Naive thymus-derived CD4-positive, alpha-beta T cell (primary cell): ENCODE measurements around the gene AHNAK. TPM values are rescaled to one million over a fixed set of nuclear protein-coding genes. Genes with fewer than 3 reads are reported as not detected.
"Not testable (repeated sequence)": the region's sequence is repeated elsewhere in the genome, so short reads cannot be mapped to it uniquely, and the experiment has no call there.

Experiments
- ATAC-seq: fragments of 150-1000 bp; cut with Tn5 transposase; 2 replicates; pipeline ENCODE4 v1.10.0; 2021; ENCODE audit warnings: mild to moderate bottlenecking, moderate library complexity
- CTCF ChIA-PET: fragments of 350-600 bp; sonication (Branson Sonifier 250); formaldehyde crosslinking; loops from one replicate; lab custom pipeline; 2021; ENCODE audit warnings: antibody characterized with exemption; lab: Charles Lee
- POLR2A ChIA-PET: fragments of 350-600 bp; sonication (Branson Sonifier 250); formaldehyde crosslinking; loops from one replicate; lab custom pipeline; 2021; ENCODE audit warnings: antibody characterized with exemption, inconsistent platforms; lab: Charles Lee
- DNase-seq, 9 donors: peaks; one replicate each; pipeline versions ENCODE4 v3.0.0 to v3.0.0-alpha.2; 2020 to 2022; ENCODE audit warnings: mixed read lengths in 1 of 9
- H3K27ac ChIP-seq: one replicate; pipeline ENCODE4 v1.7.0; 2013; ENCODE audit warnings: mild to moderate bottlenecking, low read depth, low read length, moderate library complexity
- H3K27me3 ChIP-seq, 2 donors: one replicate each; pipeline ENCODE4 v1.7.0; 2013; ENCODE audit warnings: low read length in 2 of 2, mild to moderate bottlenecking in 2 of 2, moderate library complexity in 2 of 2; ENCODE audit not compliant: control insufficient read depth in 2 of 2, insufficient read depth in 2 of 2
- H3K36me3 ChIP-seq, 3 experiments: 1 replicate in 2 of 3; 2 replicates in 1 of 3; pipeline ENCODE4 v1.7.0; 2013; ENCODE audit warnings: low read length in 3 of 3, mild to moderate bottlenecking in 3 of 3, moderate library complexity in 1 of 3; ENCODE audit not compliant: insufficient read depth in 3 of 3, control insufficient read depth in 2 of 3
- H3K4me1 ChIP-seq, 2 donors: one replicate each; pipeline ENCODE4 v1.7.0; 2013; ENCODE audit warnings: low read length in 2 of 2, mild to moderate bottlenecking in 2 of 2, moderate library complexity in 1 of 2; ENCODE audit not compliant: control insufficient read depth in 2 of 2, insufficient read depth in 2 of 2
- H3K4me3 ChIP-seq: 2 replicates; pipeline ENCODE4 v1.7.0; 2013; ENCODE audit warnings: mild to moderate bottlenecking, low read length
- H3K9me3 ChIP-seq, 3 experiments: 1 replicate in 2 of 3; 2 replicates in 1 of 3; pipeline ENCODE4 v1.7.0; 2013; ENCODE audit warnings: low read length in 3 of 3; ENCODE audit not compliant: control insufficient read depth in 2 of 3
- H3K27ac Mint-ChIP-seq, 9 donors: one replicate each; pipeline ENCODE4 v1.8.0; 2020 to 2022; ENCODE audit warnings: mixed read lengths in 9 of 9, mild to moderate bottlenecking in 8 of 9, moderate library complexity in 5 of 9, inconsistent platforms in 2 of 9
- H3K27me3 Mint-ChIP-seq, 5 donors: one replicate each; pipeline ENCODE4 v1.8.0; 2021 to 2022; ENCODE audit warnings: mixed read lengths in 5 of 5, mild to moderate bottlenecking in 1 of 5
- H3K36me3 Mint-ChIP-seq, 5 donors: one replicate each; pipeline ENCODE4 v1.8.0; 2020 to 2022; ENCODE audit warnings: mixed read lengths in 5 of 5, mild to moderate bottlenecking in 3 of 5, inconsistent platforms in 1 of 5
- H3K4me1 Mint-ChIP-seq, 7 donors: one replicate each; pipeline ENCODE4 v1.8.0; 2020 to 2022; ENCODE audit warnings: mixed read lengths in 7 of 7, mild to moderate bottlenecking in 3 of 7, inconsistent platforms in 1 of 7
- H3K4me3 Mint-ChIP-seq, 10 donors: one replicate each; pipeline ENCODE4 v1.8.0; 2020 to 2022; ENCODE audit warnings: mild to moderate bottlenecking in 10 of 10, mixed read lengths in 10 of 10, moderate library complexity in 6 of 10, inconsistent platforms in 2 of 10
- H3K9me3 Mint-ChIP-seq, 11 donors: one replicate each; pipeline ENCODE4 v1.8.0; 2020 to 2022; ENCODE audit warnings: mixed read lengths in 11 of 11, mild to moderate bottlenecking in 4 of 11, inconsistent platforms in 1 of 11, moderate library complexity in 1 of 11
- intact Hi-C, 2 donors: fragments of 100-400 bp; cut with micrococcal nuclease; formaldehyde crosslinking; loops; one replicate each; pipeline ENCODE4 v1.15.1; 2023
- polyA plus RNA-seq, 2 donors: library from polyadenylated mRNA; unstranded; fragments of 300-500 nt; fragmentation: Illumina TruSeq; gene quantifications; one replicate each; pipeline ENCODE4 v1.2.3, GENCODE V29; 2021
- total RNA-seq, 6 experiments: library from RNA in 5 of 6; stranded (reverse) in 5 of 6; gene quantifications; 1 replicate in 5 of 6; 2 replicates in 1 of 6; pipeline ENCODE4 v1.2.3 and lab custom pipeline; 2021 to 2026

Gene AHNAK
- total and polyA plus RNA-seq, 7 experiments from 2014 or later = 6.7 to 622 (median 233) TPM

DNA sequence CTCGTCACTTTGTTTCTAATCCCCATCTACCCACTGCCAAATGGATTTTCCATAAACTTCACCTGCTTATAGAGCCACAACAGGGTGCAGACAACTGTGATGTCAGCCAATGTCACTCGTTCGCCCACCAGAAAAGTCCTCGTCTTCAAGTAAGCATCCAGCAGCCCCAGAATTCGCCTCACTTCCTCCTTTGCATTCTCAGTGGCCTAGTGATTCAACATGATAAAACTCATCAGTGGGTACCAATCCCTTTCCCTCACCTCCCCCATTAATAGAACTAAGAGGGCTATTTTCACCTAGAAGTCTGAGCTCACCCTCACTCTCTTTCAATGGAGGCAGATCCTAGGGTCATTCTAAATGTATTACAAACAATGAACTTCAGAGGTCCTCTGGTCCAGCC lies 24.3 kb upstream of the AHNAK start:
- ChIA-PET POLR2A (interaction anchor here (0.6 to 8.1 kb wide), 6 partner anchors 15 to 271 kb away, joined by 3 to 92 read pairs (median 4); partner anchors contain the start of genes HNRNPUL2, MTA2 and TUT1), CTCF (interaction anchor here (1.9 kb wide), 1 partner anchor 10 kb away, joined by 9 read pairs; no protein-coding TSS in a partner anchor)
- H3K4me3 ChIP-seq, H3K27me3 Mint-ChIP-seq, H3K9me3 ChIP-seq, H3K9me3 Mint-ChIP-seq, H3K27me3 ChIP-seq, DNase-seq, ATAC-seq: not testable (repeated sequence)
- peak overlapping the region in 9 of 10 donors; percentile 0 to 100 (median 39) for H3K4me3 Mint-ChIP-seq
- Histone ChIP-seq H3K4me1 (peaks cover 8 to 11% of the 10 kb centered on the region in 2 donors), H3K36me3 (peaks cover 9 to 71% (median 13%) of the 10 kb centered on the region in 3 experiments), H3K27ac (peak overlapping the region; percentile 88)
- H3K4me1 Mint-ChIP-seq = peaks cover 41 to 76% (median 62%) of the 10 kb centered on the region in 7 donors
- peak overlapping the region; percentile 38 to 98 (median 81) for H3K27ac Mint-ChIP-seq
- H3K36me3 Mint-ChIP-seq = peaks cover 16 to 39% (median 37%) of the 10 kb centered on the region in 5 donors
- intact Hi-C loops = loop anchor here in 1 of 2 donors (5.0 kb wide), 1 partner anchor 286 kb away; no protein-coding TSS in a partner anchor

DNA sequence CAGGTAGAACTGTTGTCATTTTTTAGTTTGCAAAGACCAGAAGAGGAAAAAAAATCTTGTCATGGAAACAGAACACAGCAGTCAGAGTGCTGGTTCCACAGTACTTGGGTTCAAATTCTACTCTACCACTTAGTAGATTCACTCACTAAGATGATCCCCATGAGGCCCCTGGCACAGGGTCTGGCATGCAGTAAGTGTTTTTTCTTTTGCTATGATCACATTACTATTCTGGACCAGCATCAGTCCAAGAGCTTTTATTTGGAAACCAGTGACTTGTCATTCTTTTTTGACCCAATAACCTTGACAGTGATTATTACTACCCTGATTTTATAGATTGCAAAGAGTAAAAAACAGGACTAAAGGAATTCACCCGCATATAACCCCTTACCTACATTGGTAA lies 23.0 kb upstream of the AHNAK start:
- Mint-ChIP-seq H3K36me3 (peaks cover 16 to 46% (median 40%) of the 10 kb centered on the region in 5 donors), H3K9me3 (no peaks in the 10 kb centered on the region), H3K4me3 (no peak overlapping the region)

DNA sequence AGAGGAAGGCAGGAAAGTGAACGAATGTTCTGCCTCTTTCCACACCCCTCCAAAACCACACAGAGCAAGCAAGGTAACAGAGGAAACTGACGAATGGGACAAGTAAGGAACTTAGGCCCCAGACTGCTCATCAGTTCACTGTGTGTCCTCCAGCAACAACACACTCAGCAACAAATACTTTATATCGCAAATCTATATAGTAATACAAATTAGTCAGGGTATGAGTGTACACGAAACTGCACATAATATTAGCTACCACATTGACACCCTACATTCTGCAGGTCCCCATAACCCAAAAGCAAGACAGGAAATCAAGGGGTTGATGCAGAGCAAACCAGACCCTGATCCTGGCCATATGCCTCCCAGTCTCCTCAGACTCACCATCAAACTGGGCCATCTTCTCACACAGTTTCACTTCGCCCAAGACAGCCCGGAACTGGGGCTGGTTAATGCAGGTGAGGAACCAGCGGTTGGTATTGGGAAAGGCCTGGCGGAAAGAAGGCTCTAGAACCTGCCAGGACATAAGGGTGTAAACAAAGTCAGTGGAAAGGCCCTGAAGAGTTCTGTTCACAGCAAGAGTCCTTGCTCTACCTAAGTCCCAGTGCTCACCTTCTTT lies 20.5 kb upstream of the AHNAK start:
- H3K4me1 Mint-ChIP-seq = peaks cover 20 to 51% (median 45%) of the 10 kb centered on the region in 7 donors
- no peaks in the 10 kb centered on the region for H3K9me3 Mint-ChIP-seq
- no peak overlapping the region for H3K4me3 Mint-ChIP-seq
- no peak overlapping the region for H3K27ac ChIP-seq
- no peaks in the 10 kb centered on the region for H3K27me3 Mint-ChIP-seq
- peaks cover 11 to 89% (median 18%) of the 10 kb centered on the region in 3 experiments for H3K36me3 ChIP-seq
- intact Hi-C loops = no loop called here
- ChIA-PET CTCF (interaction anchor here (0.5 to 2.0 kb wide), 4 partner anchors 8 to 174 kb away, joined by 3 to 14 read pairs (median 4); no protein-coding TSS in a partner anchor), POLR2A (interaction anchor here (0.9 to 1.0 kb wide), 2 partner anchors 16 to 24 kb away, joined by 3 to 5 read pairs; partner anchors contain the start of gene TUT1)
- H3K4me1 ChIP-seq = peaks cover under 1 to 4% of the 10 kb centered on the region in 2 donors
- no peaks in the 10 kb centered on the region for H3K27me3 ChIP-seq
- peak overlapping the region in 7 of 9 donors; percentile 28 to 81 (median 56) for H3K27ac Mint-ChIP-seq
- H3K9me3 ChIP-seq = no peaks in the 10 kb centered on the region
- DNase-seq (no peak), ATAC-seq (peak; percentile 41)
- H3K36me3 Mint-ChIP-seq = peaks cover 15 to 49% (median 33%) of the 10 kb centered on the region in 5 donors
- H3K4me3 ChIP-seq = no peak overlapping the region

More for the DNA sequence above, 23.0 kb upstream of the AHNAK start:
- Histone ChIP-seq H3K27me3 (no peaks in the 10 kb centered on the region), H3K27ac (no peak overlapping the region), H3K36me3 (peaks cover 11 to 77% (median 18%) of the 10 kb centered on the region in 3 experiments), H3K4me3 (no peak overlapping the region), H3K4me1 (peaks cover 8 to 11% of the 10 kb centered on the region in 2 donors), H3K9me3 (no peaks in the 10 kb centered on the region)
- Mint-ChIP-seq H3K27me3 (no peaks in the 10 kb centered on the region), H3K4me1 (peaks cover 31 to 68% (median 59%) of the 10 kb centered on the region in 7 donors), H3K27ac (peak overlapping the region in 3 of 9 donors; percentile 1 to 14 (median 12))
- CTCF ChIA-PET = interaction anchor here (0.7 to 1.9 kb wide), 3 partner anchors 9 to 174 kb away, joined by 4 to 9 read pairs (median 4); no protein-coding TSS in a partner anchor
- no peak for DNase-seq
- ATAC-seq = no peak
- intact Hi-C loops = loop anchor here in 1 of 2 donors (5.0 kb wide), 1 partner anchor 288 kb away; no protein-coding TSS in a partner anchor
- POLR2A ChIA-PET = interaction anchor here (0.6 to 8.1 kb wide), 5 partner anchors 13 to 193 kb away, joined by 3 to 92 read pairs (median 5); partner anchors contain the start of genes C11orf98, CSKMT and TUT1

DNA sequence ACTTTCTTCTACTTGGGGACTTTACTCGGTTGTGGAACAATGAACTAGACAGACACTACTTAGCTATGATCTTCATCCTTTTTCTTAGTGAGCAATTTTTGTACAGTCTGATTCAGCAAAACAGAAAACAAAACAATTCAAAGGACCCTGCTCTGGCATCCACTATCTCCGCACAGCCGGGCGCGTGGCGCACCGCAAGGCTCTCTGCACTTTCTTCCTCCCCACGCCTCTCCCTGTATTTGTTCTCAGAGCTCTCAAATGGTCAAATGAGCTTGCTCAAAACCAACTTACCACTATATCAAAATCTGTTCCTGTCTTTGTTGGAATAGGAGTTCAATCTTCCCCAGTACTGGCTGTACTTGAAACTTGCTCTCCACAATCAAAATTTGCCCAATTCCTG lies 19.6 kb upstream of the AHNAK start:
- H3K27me3 ChIP-seq = no peaks in the 10 kb centered on the region
- DNase-seq (no peak), ATAC-seq (no peak)
- Mint-ChIP-seq H3K36me3 (peaks cover 8 to 48% (median 31%) of the 10 kb centered on the region in 5 donors), H3K27me3 (no peaks in the 10 kb centered on the region), H3K27ac (peak overlapping the region in 4 of 9 donors; percentile 1 to 67 (median 30)), H3K4me3 (no peak overlapping the region), H3K9me3 (no peaks in the 10 kb centered on the region), H3K4me1 (peaks cover 15 to 48% (median 43%) of the 10 kb centered on the region in 7 donors)
- intact Hi-C loops = no loop called here
- H3K27ac ChIP-seq = no peak overlapping the region
- peaks cover 0 to 3% of the 10 kb centered on the region in 2 donors for H3K4me1 ChIP-seq
- H3K4me3 ChIP-seq = no peak overlapping the region
- peaks cover 11 to 84% (median 18%) of the 10 kb centered on the region in 3 experiments for H3K36me3 ChIP-seq
- H3K9me3 ChIP-seq = no peaks in the 10 kb centered on the region
- CTCF ChIA-PET = interaction anchor here (0.7 kb wide), 2 partner anchors 14 to 142 kb away, joined by 3 to 4 read pairs; no protein-coding TSS in a partner anchor
- POLR2A ChIA-PET = interaction anchor here (0.9 to 1.5 kb wide), 3 partner anchors 8 to 275 kb away, joined by 3 to 5 read pairs (median 3); partner anchors contain the start of gene EEF1G

DNA sequence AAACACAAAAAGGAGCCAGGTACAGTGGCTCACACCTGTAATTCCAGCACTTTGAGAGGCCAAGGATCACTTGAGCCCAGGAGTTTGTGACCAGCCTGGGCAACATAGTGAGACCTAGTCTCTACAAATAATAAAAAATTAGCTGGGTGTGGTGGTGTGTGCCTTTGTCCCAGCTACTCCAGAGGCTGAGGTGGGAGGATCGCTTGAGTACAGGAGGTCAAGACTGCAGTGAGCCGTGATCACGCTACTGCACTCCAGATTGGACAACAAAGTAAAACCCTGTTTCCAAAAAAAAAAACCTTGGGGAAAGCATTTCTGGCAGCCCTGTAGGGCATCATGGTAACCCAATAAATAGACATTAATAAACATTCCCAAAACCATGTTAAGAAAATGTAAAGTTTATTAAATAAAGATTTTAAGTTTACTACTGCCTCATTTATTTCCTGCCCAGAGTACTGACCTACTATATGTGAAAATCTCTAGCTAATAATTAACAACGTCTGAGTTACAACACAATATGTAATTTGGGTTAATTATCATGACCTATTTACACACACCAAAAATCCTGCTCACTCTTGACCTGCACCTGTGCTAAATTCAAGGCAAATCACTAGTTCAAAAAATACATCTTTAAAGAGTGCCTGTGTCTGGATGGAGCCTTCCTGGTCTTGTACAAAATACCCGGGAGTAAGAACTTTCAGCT lies 18.6 kb upstream of the AHNAK start:
- ChIA-PET POLR2A (interaction anchor here (0.6 to 1.5 kb wide), 4 partner anchors 9 to 1862 kb away, joined by 3 to 7 read pairs (median 4); partner anchors contain the start of genes EEF1G and TUT1), CTCF (interaction anchor here (0.7 to 1.3 kb wide), 3 partner anchors 8 to 141 kb away, joined by 3 to 7 read pairs (median 4); no protein-coding TSS in a partner anchor)
- DNase-seq = no peak
- Mint-ChIP-seq H3K9me3 (no peaks in the 10 kb centered on the region), H3K4me1 (peaks cover 16 to 51% (median 40%) of the 10 kb centered on the region in 7 donors), H3K27me3 (no peaks in the 10 kb centered on the region), H3K27ac (peak overlapping the region in 5 of 9 donors; percentile 4 to 70 (median 28)), H3K36me3 (peaks cover 3 to 40% (median 25%) of the 10 kb centered on the region in 5 donors), H3K4me3 (no peak overlapping the region)
- H3K27ac ChIP-seq = no peak overlapping the region
- H3K4me3 ChIP-seq = no peak overlapping the region
- intact Hi-C loops = no loop called here
- peaks cover 11 to 74% (median 19%) of the 10 kb centered on the region in 3 experiments for H3K36me3 ChIP-seq
- no peak for ATAC-seq
- H3K9me3 ChIP-seq = no peaks in the 10 kb centered on the region
- H3K4me1 ChIP-seq = peaks cover 0 to under 1% of the 10 kb centered on the region in 2 donors
- H3K27me3 ChIP-seq = no peaks in the 10 kb centered on the region
